GM18517 (cell line): ENCODE data around the gene MRPS30.
"Not testable (repeated sequence)": the region's sequence is repeated elsewhere in the genome, so short reads cannot be mapped to it uniquely, and the experiment has no call there.

Source experiments
- ATAC-seq: cut with Tn5 transposase; IDR thresholded peaks from one replicate; pipeline ENCODE4 v1.9.1; 2021; ENCODE audit warnings: mild to moderate bottlenecking, moderate library complexity; ENCODE audit not compliant: unreplicated experiment

MRPS30 gene

GRCh38 chr5:44808435-44809214 lies at the start of gene MRPS30:
Gene MRPS30, plus strand, starts transcription at chr5:44808947. Its CDS starts 16 bp downstream, at chr5:44808963.
- peak; percentile 98 for ATAC-seq

DNA sequence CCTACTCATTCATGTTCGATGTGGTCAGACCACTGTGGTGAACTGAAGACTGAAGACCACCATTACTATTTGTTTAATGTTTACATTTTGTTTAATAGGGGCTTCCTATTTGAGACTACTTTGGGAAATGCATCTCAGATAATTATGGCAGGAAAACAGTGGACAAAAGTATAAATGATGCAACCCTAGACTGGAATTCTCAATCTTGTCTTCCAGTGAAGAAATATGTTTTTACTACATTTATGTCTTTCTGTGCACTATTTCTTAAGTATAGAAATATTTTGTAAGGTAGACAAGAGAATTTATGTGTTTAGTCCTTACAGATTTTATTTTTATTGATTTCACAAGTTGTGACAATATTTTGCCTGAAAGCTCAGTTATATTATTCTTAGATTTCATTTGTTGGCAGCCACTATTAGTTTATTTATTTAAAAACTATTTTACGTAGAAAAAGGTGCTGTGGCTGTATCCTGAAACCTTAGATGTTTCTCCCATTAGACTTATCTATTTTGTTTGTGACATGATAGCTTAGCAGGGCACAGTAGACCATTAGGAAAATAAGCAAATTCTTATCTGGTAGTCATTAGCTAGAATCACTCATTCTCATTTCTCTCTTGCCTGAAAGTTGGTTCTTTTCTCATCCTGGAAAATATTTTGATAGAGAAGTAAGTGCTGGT lies 39.4 kb upstream of the MRPS30 start:
- ATAC-seq: no peak

GRCh38 chr5:44769877-44770209 lies 38.9 kb upstream of the MRPS30 start:
- no peak for ATAC-seq

DNA sequence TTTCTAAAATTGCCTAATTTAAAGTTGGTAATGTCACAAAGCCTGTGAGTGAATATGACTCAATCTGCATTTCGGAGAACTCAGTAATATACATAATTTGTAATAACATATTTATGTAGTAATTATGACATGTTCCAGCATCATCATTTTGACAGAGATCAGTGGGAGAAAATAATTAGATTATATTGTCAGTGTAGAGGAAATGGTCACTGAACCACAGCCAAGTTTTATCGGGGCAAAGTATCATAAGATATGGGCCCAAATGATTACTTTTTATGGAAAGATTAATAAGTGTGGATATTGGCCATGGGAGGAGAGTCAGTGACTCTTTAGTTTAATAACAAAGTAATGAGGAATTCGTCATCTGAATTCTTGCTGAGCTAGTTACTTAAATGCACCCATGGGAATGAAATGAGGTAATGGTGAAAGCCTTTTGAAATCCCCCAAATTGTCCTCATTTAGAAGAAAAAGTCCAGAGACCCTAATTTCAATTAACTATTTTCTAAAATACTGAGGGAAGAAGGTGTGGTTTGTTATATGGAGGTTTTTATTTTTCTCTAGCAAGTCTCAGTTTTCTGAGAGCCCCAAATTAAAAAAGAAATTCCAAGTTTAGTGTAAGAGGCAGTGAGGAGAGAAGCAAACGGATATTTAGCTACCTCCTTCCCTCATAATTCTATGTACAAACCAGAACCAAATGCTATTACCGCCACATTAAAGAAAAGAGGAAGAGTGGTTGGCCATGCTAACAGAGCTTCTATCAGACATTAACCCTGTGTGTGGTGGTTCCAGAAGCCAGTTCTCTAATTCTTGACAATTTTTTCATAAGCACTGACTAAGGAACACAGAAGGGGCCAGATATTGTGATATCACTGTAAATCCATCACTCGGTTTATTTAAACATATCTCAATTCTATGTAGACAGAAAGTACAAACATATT lies 37.7 kb upstream of the MRPS30 start:
- no peak for ATAC-seq

- not testable (repeated sequence) for ATAC-seq
These were observed 36.4 kb upstream of the MRPS30 start for GRCh38 chr5:44772397-44772796.

DNA sequence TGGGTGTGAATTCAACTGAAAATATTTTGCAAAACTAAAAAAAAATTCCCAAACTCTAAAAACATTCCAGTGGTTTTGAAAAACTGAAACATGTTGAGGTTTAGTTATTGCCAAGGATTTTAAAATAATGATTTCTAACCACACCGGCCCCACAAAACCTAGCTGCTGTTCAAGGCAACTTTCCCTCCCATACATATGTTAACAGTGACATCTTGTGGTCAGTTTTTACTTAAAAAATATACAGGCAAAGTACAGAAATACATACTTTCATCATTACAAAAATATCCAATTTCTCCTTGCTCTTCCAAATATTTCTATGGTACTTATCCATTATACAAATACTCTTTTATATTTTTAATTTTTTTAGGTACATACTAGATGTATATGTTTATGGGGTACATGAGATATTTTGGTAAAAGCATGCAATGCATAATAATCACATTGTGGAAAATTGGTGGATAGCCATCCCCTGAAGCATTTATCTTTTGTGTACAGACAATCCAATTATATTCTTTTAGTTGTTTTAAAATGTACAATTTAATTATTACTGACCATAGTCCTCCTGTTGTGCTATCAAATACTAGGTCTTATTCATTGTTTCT lies 34.4 kb upstream of the MRPS30 start:
- peak; percentile 72 for ATAC-seq

- no peak for ATAC-seq
These were observed 29.6 kb upstream of the MRPS30 start for GRCh38 chr5:44779167-44779566.

GRCh38 chr5:44783634-44784315 lies 25.0 kb upstream of the MRPS30 start:
- no peak for ATAC-seq

DNA sequence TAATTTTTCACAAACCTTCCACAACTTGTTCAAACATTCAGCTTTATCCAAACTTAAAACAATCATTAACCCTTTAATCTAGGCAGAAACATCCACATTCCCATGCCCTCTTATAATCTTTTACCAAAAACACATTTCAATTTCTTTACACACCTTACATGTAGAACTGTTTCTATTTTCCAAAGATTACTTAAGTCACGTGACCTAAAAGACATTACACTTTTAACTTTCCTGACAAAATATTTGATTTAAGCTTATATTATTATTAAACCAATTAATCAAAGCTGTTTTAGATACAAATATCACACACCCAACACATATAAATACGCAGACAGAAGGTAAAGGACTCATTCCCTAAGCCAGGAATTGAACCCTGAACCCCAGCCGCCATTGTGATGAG lies 21.0 kb upstream of the MRPS30 start:
- no peak for ATAC-seq

- not testable (repeated sequence) for ATAC-seq
These were observed 19.3 kb upstream of the MRPS30 start for GRCh38 chr5:44789372-44789995.

GRCh38 chr5:44792031-44792673 lies 16.6 kb upstream of the MRPS30 start:
- not testable (repeated sequence) for ATAC-seq

- no peak for ATAC-seq
These were observed 14.4 kb upstream of the MRPS30 start for GRCh38 chr5:44794371-44794770.

GRCh38 chr5:44795496-44795895 lies 13.3 kb upstream of the MRPS30 start:
- no peak for ATAC-seq

- no peak for ATAC-seq
These were observed 10.9 kb upstream of the MRPS30 start for GRCh38 chr5:44797841-44798240.

GRCh38 chr5:44801992-44802391 lies 6.8 kb upstream of the MRPS30 start:
- ATAC-seq: no peak

- ATAC-seq: no peak
These were observed 2.1 kb upstream of the MRPS30 start for GRCh38 chr5:44806608-44807007.

DNA sequence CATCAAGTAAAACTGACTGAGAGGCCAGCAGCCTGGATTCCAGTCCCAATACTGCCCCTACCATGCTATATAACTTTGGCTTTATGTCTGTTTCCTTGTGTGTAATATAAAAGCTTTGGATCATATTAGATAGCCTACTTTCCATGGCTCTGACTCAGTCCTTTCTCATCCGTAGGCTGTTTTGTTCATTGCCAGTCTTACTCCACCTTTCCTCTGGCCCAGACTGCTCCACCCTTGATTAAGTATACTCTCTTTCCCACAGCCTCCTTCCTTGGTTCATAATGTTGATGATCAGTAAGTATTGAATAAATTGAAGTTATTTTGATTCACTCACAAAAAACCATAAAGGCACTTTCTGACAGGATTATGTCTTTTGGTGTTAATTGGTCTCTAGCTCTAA lies 1.5 kb upstream of the MRPS30 start:
- ATAC-seq: no peak

DNA sequence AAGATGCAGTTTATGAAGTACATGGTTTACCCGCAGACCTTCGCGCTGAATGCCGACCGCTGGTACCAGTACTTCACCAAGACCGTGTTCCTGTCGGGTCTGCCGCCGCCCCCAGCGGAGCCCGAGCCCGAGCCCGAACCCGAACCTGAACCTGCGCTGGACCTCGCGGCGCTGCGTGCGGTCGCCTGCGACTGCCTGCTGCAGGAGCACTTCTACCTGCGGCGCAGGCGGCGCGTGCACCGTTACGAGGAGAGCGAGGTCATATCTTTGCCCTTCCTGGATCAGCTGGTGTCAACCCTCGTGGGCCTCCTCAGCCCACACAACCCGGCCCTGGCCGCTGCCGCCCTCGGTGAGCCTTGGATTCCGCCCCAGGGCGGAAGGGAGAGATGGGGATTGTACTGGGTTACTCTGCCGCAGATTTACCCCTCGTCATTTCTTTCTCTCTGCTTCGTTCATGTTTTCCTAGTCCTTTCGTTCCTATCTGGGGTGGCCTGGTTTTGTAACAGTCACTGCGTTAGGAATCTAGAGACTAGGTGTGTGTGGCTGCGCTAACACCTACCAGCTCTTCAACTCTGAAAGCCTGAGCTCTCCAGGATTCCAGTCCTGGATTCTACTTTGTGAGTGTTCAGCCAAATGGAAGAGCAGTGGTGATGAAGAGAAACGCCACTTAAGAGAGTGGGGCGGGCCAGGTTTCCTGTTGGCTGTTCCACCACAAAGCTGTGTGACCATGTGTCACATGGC lies 638 bp downstream of the MRPS30 start:
- peak; percentile 25 for ATAC-seq

GRCh38 chr5:44809956-44810420 lies 1.2 kb downstream of the MRPS30 start:
- no peak for ATAC-seq
